OCI-LY1 (cell line): ENCODE data around the gene TUFT1.

Source experiments
- CTCF ChIP-seq: fragments of 200-600 bp; sonication (generic), shearing (Covaris generic); IDR thresholded peaks from 2 replicates; pipeline ENCODE4 v1.5.1; 2017; ENCODE audit warnings: mild to moderate bottlenecking, antibody characterized with exemption, low read length, moderate library complexity, mixed read lengths
- EZH2 ChIP-seq: fragments of 200-600 bp; sonication (generic), shearing (Covaris generic); IDR thresholded peaks from 2 replicates; pipeline ENCODE4 v1.8.0; 2017; ENCODE audit warnings: borderline replicate concordance, mixed run types, mild to moderate bottlenecking, antibody characterized with exemption, low read length, moderate library complexity, mixed read lengths

GRCh38 chr1:151563376-151563775, 23.3 kb downstream of the TUFT1 start:
- TF ChIP-seq CTCF: no peak
- no peak for TF ChIP-seq EZH2
